Thyroid gland (tissue), 4 donors: ENCODE data around the gene ZNF516. TPM values are rescaled to one million over a fixed set of nuclear protein-coding genes. Genes with fewer than 3 reads are reported as not detected.

Source experiments
- DNase-seq, 2 donors: peaks; one replicate each; pipeline ENCODE4 v3.0.0-alpha.2; 2019
- H3K27ac ChIP-seq, 3 donors: fragments of 200-600 bp; sonication (generic); 1 replicate in 2 of 3; 2 replicates in 1 of 3; pipeline ENCODE4 v1.5.1; 2016 to 2019; ENCODE audit warnings: mild to moderate bottlenecking in 1 of 3, moderate library complexity in 1 of 3
- H3K27me3 ChIP-seq: fragments of 200-600 bp; sonication (generic); one replicate; pipeline ENCODE4 v1.5.1; 2019
- H3K36me3 ChIP-seq, 2 donors: fragments of 200-600 bp; sonication (generic); one replicate each; pipeline ENCODE4 v1.5.1; 2016 to 2019
- H3K4me1 ChIP-seq, 2 donors: fragments of 200-600 bp; sonication (generic); one replicate each; pipeline ENCODE4 v1.5.1; 2017 to 2019
- H3K4me3 ChIP-seq, 3 donors: fragments of 200-600 bp; sonication (generic); replicated peaks in 1 of 3; 1 replicate in 2 of 3; 2 replicates in 1 of 3; pipeline ENCODE4 v1.5.1; 2016; ENCODE audit warnings: mild to moderate bottlenecking in 1 of 3
- H3K9me3 ChIP-seq: fragments of 200-600 bp; sonication (generic); one replicate; pipeline ENCODE4 v1.5.1; 2017
- CTCF ChIP-seq, 6 experiments: fragments of 200-600 bp in 3 of 6; fragments of 450-650 bp in 3 of 6; sonication (generic) in 3 of 6; IDR thresholded peaks; one replicate each; pipeline ENCODE4 v1.5.1; 2016 to 2019; ENCODE audit warnings: antibody characterized with exemption in 6 of 6, mild to moderate bottlenecking in 2 of 6, inconsistent platforms in 1 of 6, moderate library complexity in 1 of 6
- POLR2A ChIP-seq, 2 donors: fragments of 450-650 bp; IDR thresholded peaks; one replicate each; pipeline ENCODE4 v1.6.1; 2017; ENCODE audit warnings: antibody characterized with exemption in 2 of 2, mild to moderate bottlenecking in 2 of 2, moderate library complexity in 1 of 2
- WGBS, 2 donors: methylation state at CpG; one replicate each; pipeline ENCODE4 v1.1.5; 2017; 5-methylcytosine and 5-hydroxymethylcytosine counted together
- intact Hi-C: fragments of 100-400 bp; cut with DNase I; formaldehyde crosslinking; loops from one replicate; pipeline ENCODE4 v1.15.1; 2023
- total RNA-seq, 4 donors: library from RNA; depleted of rRNA; stranded (reverse); fragments of >200 nt; gene quantifications; one replicate each; pipeline ENCODE4 v1.2.3, GENCODE V29; 2016

Gene ZNF516
- total RNA-seq, 4 donors from 2014 or later: 25.4 to 44.8 (median 28.6) TPM

GRCh38 chr18:76468345-76469304 lies 26.4 kb downstream of the ZNF516 start:
- H3K27ac ChIP-seq: no peak overlapping the region
- no peak for TF ChIP-seq POLR2A (IDR thresholded peaks at IDR 0.05)
- no peak for TF ChIP-seq CTCF (IDR thresholded peaks at IDR 0.05)
- WGBS, 2 donors: 88% methylated on average over 16 of the region's 16 CpGs

GRCh38 chr18:76467371-76468190 lies 27.5 kb downstream of the ZNF516 start:
- H3K27me3 ChIP-seq: no peaks in the 10 kb centered on the region
- no peak overlapping the region for H3K27ac ChIP-seq
- H3K4me3 ChIP-seq: no peak overlapping the region
- DNase-seq: no peak
- H3K4me1 ChIP-seq: peaks cover 0 to 8% of the 10 kb centered on the region in 2 donors
- 43 to 54% methylated on average over 16 to 18 of the region's 19 CpGs for WGBS, 2 donors
- TF ChIP-seq POLR2A (IDR thresholded peaks at IDR 0.05): no peak
- no peak for TF ChIP-seq CTCF (IDR thresholded peaks at IDR 0.05)
- no peaks in the 10 kb centered on the region for H3K9me3 ChIP-seq
- no peaks in the 10 kb centered on the region for H3K36me3 ChIP-seq
- intact Hi-C loops: no loop called here

More at GRCh38 chr18:76468345-76469304, 26.4 kb downstream of the ZNF516 start:
- intact Hi-C loops: no loop called here
- Histone ChIP-seq H3K36me3 (no peaks in the 10 kb centered on the region), H3K27me3 (no peaks in the 10 kb centered on the region), H3K4me1 (peaks cover 0 to 8% of the 10 kb centered on the region in 2 donors), H3K9me3 (no peaks in the 10 kb centered on the region), H3K4me3 (no peak overlapping the region)
- no peak for DNase-seq

GRCh38 chr18:76466410-76466991 lies 28.5 kb downstream of the ZNF516 start:
- Histone ChIP-seq H3K27ac (no peak overlapping the region), H3K4me3 (no peak overlapping the region), H3K27me3 (no peaks in the 10 kb centered on the region), H3K9me3 (no peaks in the 10 kb centered on the region), H3K4me1 (peaks cover 0 to 3% of the 10 kb centered on the region in 2 donors), H3K36me3 (no peaks in the 10 kb centered on the region)
- WGBS, 2 donors: 89 to 95% methylated on average over 8 to 13 of the region's 20 CpGs
- DNase-seq: no peak
- no peak for TF ChIP-seq POLR2A (IDR thresholded peaks at IDR 0.05)
- TF ChIP-seq CTCF (IDR thresholded peaks at IDR 0.05): no peak
- intact Hi-C loops: no loop called here

GRCh38 chr18:76465630-76466409 lies 29.2 kb downstream of the ZNF516 start:
- H3K4me3 ChIP-seq: no peak overlapping the region
- H3K27me3 ChIP-seq: no peaks in the 10 kb centered on the region
- H3K36me3 ChIP-seq: no peaks in the 10 kb centered on the region
- no peaks in the 10 kb centered on the region for H3K9me3 ChIP-seq
- TF ChIP-seq CTCF (IDR thresholded peaks at IDR 0.05): no peak
- TF ChIP-seq POLR2A (IDR thresholded peaks at IDR 0.05): no peak
- intact Hi-C loops: no loop called here
- WGBS, 2 donors: 91 to 94% methylated on average over 23 of the region's 23 CpGs
- no peak for DNase-seq
- peaks cover 0 to 3% of the 10 kb centered on the region in 2 donors for H3K4me1 ChIP-seq
- H3K27ac ChIP-seq: no peak overlapping the region
